GM18909 (cell line): ENCODE data around the gene KLHL11.
"Not testable (repeated sequence)": the region's sequence is repeated elsewhere in the genome, so short reads cannot be mapped to it uniquely, and the experiment has no call there.

Experiments
- ATAC-seq: cut with Tn5 transposase; IDR thresholded peaks from one replicate; pipeline ENCODE4 v1.9.1; 2021; ENCODE audit warnings: mild to moderate bottlenecking; ENCODE audit not compliant: unreplicated experiment, poor library complexity

KLHL11 gene

GRCh38 chr17:41891135-41892020 lies 26.2 kb upstream of the KLHL11 start:
- no peak for ATAC-seq

GRCh38 chr17:41888332-41888965 lies 23.2 kb upstream of the KLHL11 start:
- no peak for ATAC-seq

GRCh38 chr17:41885733-41886132 lies 20.5 kb upstream of the KLHL11 start:
- ATAC-seq: no peak

- no peak for ATAC-seq
Observed at GRCh38 chr17:41882756-41883155, 17.5 kb upstream of the KLHL11 start.

GRCh38 chr17:41880130-41880529 lies 14.9 kb upstream of the KLHL11 start:
- no peak for ATAC-seq

- ATAC-seq: not testable (repeated sequence)
Observed at GRCh38 chr17:41874293-41874670, 9.1 kb upstream of the KLHL11 start.

GRCh38 chr17:41873559-41874292 lies 8.5 kb upstream of the KLHL11 start:
- ATAC-seq: no peak

GRCh38 chr17:41871789-41872188 lies 6.6 kb upstream of the KLHL11 start:
- ATAC-seq: no peak

GRCh38 chr17:41870627-41871026 lies 5.4 kb upstream of the KLHL11 start:
- ATAC-seq: no peak

- ATAC-seq: no peak
Observed at GRCh38 chr17:41870097-41870496, 4.9 kb upstream of the KLHL11 start.

- ATAC-seq: no peak
Observed at GRCh38 chr17:41869426-41869825, 4.2 kb upstream of the KLHL11 start.

GRCh38 chr17:41868568-41868967 lies 3.3 kb upstream of the KLHL11 start:
- ATAC-seq: no peak

- ATAC-seq: no peak
Observed at GRCh38 chr17:41865596-41865893, 322 bp upstream of the KLHL11 start.

- peak; percentile 33 for ATAC-seq
Observed at GRCh38 chr17:41864498-41864835, 756 bp downstream of the KLHL11 start.

GRCh38 chr17:41863074-41863848 lies 2.0 kb downstream of the KLHL11 start:
- no peak for ATAC-seq

GRCh38 chr17:41860254-41860931 lies 4.8 kb downstream of the KLHL11 start:
- no peak for ATAC-seq

- not testable (repeated sequence) for ATAC-seq
Observed at GRCh38 chr17:41851382-41851781, 13.8 kb downstream of the KLHL11 start.

GRCh38 chr17:41849251-41849990 lies 15.8 kb downstream of the KLHL11 start:
- ATAC-seq: no peak

- no peak for ATAC-seq
Observed at GRCh38 chr17:41848788-41849187, 16.4 kb downstream of the KLHL11 start.
